ENCODE measurements around the gene KLK5. TPM values are rescaled to one million over a fixed set of nuclear protein-coding genes. Genes with fewer than 3 reads are reported as not detected.
A peak's percentile ranks its signal among the peaks of the same experiment; 100 is the strongest.

The KLK5 gene
- total RNA-seq, 1 experiment from 2014 or later, result 0.19 TPM

DNA sequence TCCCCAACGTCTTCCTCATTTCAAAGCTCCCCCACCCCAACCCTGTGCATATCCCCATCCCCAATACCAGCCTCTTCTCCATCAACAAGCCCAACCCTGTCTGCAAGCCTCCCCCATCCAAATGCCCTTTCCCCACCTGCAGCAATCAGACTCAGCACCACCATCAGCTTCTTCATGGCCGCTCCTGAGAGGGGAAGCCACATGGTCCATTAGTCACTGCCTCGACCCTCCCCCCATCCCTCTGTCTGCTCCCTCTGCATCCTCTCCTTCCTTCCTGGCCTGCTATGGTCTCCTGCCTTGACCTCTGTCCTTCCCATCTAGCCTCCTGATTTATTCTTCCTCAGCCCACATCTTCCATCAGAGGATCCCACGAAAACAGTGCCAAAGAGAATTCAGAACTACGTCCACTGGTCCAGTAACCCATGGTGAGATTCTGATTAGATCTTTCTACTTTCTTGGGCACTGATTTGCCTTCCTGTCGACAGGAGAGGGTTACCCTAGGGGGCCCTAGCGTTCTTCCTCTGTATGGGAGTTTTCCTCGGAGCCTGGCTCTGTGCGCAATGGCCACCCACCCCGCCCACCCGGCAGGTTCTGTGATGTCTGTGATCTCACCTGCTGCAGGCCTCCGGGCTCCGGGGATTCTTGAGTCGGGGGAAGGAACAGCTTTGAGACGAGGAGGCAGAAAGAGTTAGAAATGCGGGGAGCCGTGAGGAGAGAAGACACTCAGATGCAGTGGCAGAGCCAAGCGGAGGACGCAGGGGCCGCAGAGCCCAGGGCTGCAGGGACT, 15.3 kb upstream of the KLK5 start:
- Mint-ChIP-seq H3K4me3 (ENCODE audit: unreplicated experiment) (no peak overlapping the region), H3K9me3 (ENCODE audit: unreplicated experiment) (peaks cover under 1% of the 10 kb centered on the region), H3K4me1 (ENCODE audit: insufficient read depth, unreplicated experiment) (no peaks in the 10 kb centered on the region), H3K27ac (ENCODE audit: low read depth, unreplicated experiment) (peak overlapping the region; percentile 72), H3K27me3 (ENCODE audit: insufficient read depth, unreplicated experiment) (no peaks in the 10 kb centered on the region), H3K36me3 (ENCODE audit: insufficient read depth, unreplicated experiment) (no peaks in the 10 kb centered on the region)
- no peak for DNase-seq (ENCODE audit: unreplicated experiment)
- intact Hi-C loops (cut with micrococcal nuclease), result no loop called here
- no TSS peak for BruUV-seq (replicated peaks)
- CTCF ChIA-PET, result interaction anchor here (0.8 kb wide), 1 partner anchor 46 kb away, joined by 4 read pairs; no protein-coding TSS in a partner anchor
- TF ChIP-seq, protein P1, sequence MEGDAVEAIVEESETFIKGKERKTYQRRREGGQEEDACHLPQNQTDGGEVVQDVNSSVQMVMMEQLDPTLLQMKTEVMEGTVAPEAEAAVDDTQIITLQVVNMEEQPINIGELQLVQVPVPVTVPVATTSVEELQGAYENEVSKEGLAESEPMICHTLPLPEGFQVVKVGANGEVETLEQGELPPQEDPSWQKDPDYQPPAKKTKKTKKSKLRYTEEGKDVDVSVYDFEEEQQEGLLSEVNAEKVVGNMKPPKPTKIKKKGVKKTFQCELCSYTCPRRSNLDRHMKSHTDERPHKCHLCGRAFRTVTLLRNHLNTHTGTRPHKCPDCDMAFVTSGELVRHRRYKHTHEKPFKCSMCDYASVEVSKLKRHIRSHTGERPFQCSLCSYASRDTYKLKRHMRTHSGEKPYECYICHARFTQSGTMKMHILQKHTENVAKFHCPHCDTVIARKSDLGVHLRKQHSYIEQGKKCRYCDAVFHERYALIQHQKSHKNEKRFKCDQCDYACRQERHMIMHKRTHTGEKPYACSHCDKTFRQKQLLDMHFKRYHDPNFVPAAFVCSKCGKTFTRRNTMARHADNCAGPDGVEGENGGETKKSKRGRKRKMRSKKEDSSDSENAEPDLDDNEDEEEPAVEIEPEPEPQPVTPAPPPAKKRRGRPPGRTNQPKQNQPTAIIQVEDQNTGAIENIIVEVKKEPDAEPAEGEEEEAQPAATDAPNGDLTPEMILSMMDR (IDR thresholded peaks at IDR 0.05; ENCODE audit: unreplicated experiment), result no peak
- POLR2A ChIA-PET, result no interaction called here

DNA sequence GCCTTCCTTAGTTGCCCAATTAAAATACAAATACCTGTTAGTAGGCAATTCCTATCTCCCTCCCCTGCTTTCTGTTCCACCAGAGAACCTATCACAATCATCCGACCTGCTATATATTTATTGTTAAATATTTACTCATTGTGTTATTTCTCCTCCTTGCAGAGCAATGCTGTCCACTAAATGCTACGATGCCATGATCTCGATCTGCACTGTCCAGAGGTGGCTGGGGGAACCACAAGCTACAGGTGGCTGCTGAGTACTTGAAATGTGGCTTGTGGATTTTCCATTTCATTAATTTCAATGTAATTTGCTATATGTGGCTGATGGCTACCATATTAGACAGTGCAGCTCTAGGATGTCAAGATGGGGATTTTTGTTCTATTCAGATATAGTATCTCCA, 11.4 kb upstream of the KLK5 start:
- Mint-ChIP-seq H3K27ac (ENCODE audit: low read depth, unreplicated experiment) (no peak overlapping the region), H3K9me3 (ENCODE audit: unreplicated experiment) (peaks cover 27% of the 10 kb centered on the region), H3K4me1 (ENCODE audit: insufficient read depth, unreplicated experiment) (no peaks in the 10 kb centered on the region), H3K27me3 (ENCODE audit: insufficient read depth, unreplicated experiment) (peaks cover 7% of the 10 kb centered on the region), H3K36me3 (ENCODE audit: insufficient read depth, unreplicated experiment) (no peaks in the 10 kb centered on the region), H3K4me3 (ENCODE audit: unreplicated experiment) (no peak overlapping the region)
- intact Hi-C loops (cut with micrococcal nuclease), result no loop called here
- DNase-seq (ENCODE audit: unreplicated experiment), result no peak
- CTCF ChIA-PET, result interaction anchor here (0.7 to 1.0 kb wide), 2 partner anchors 9 to 130 kb away, joined by 3 to 7 read pairs; no protein-coding TSS in a partner anchor
- POLR2A ChIA-PET, result no interaction called here
- no TSS peak for BruUV-seq (replicated peaks)
- TF ChIP-seq, protein P1 (IDR thresholded peaks at IDR 0.05; ENCODE audit: unreplicated experiment), result no peak

DNA sequence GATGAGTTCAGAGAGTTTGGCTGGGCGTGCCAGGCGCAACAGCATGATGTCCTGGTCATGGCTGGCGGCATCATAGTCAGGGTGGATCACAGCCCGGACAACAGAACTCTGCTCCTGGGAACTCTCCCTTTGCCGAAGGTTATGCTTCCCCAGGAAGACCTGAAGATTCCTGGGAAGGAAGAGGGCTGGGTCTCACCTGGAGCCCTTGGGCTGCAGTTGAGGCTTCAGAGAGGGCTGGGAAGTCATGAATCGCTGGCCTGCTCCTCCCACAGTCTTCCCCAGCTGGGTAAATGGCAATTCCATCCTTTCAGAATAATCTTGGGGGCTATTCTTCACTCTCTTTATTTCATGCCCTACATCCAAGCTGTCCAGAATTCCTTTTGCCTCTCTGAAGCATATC, 10.5 kb upstream of the KLK5 start:
- TF ChIP-seq, protein P1 (IDR thresholded peaks at IDR 0.05; ENCODE audit: unreplicated experiment), result no peak
- Mint-ChIP-seq H3K9me3 (ENCODE audit: unreplicated experiment) (peaks cover 29% of the 10 kb centered on the region), H3K27ac (ENCODE audit: low read depth, unreplicated experiment) (no peak overlapping the region), H3K4me3 (ENCODE audit: unreplicated experiment) (no peak overlapping the region), H3K4me1 (ENCODE audit: insufficient read depth, unreplicated experiment) (no peaks in the 10 kb centered on the region), H3K27me3 (ENCODE audit: insufficient read depth, unreplicated experiment) (peaks cover 12% of the 10 kb centered on the region), H3K36me3 (ENCODE audit: insufficient read depth, unreplicated experiment) (no peaks in the 10 kb centered on the region)
- CTCF ChIA-PET, result interaction anchor here (0.7 kb wide), 1 partner anchor 54 kb away, joined by 4 read pairs; no protein-coding TSS in a partner anchor
- DNase-seq (ENCODE audit: unreplicated experiment), result no peak
- intact Hi-C loops (cut with micrococcal nuclease), result no loop called here
- POLR2A ChIA-PET, result interaction anchor here (0.6 kb wide), 1 partner anchor 51 kb away, joined by 3 read pairs; no protein-coding TSS in a partner anchor
- no TSS peak for BruUV-seq (replicated peaks)

DNA sequence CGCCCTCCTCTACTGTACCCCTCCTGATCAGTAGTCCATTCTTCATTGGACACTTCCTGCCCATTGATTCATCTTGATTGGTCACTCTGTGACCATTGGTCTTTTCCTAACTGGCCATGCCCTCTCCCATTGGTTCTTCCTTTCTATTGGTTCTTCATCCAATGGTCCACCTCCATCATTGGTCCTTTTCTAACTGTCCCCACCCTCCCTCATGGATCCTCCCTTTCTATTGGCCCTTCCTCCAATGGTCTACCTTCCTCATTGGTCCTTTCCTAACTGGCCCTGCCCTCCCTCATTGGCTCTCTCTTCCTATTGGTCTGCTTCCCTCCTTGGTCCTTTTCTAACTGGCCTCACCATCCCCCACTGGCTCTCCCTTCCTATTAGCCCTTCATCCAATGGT, 9.4 kb upstream of the KLK5 start:
- no TSS peak for BruUV-seq (replicated peaks)
- no peak for DNase-seq (ENCODE audit: unreplicated experiment)
- ChIA-PET POLR2A (no interaction called here), CTCF (no interaction called here)
- Mint-ChIP-seq H3K27me3 (ENCODE audit: insufficient read depth, unreplicated experiment) (peaks cover 12% of the 10 kb centered on the region), H3K4me3 (ENCODE audit: unreplicated experiment) (no peak overlapping the region), H3K4me1 (ENCODE audit: insufficient read depth, unreplicated experiment) (no peaks in the 10 kb centered on the region), H3K9me3 (ENCODE audit: unreplicated experiment) (peaks cover 29% of the 10 kb centered on the region), H3K36me3 (ENCODE audit: insufficient read depth, unreplicated experiment) (no peaks in the 10 kb centered on the region), H3K27ac (ENCODE audit: low read depth, unreplicated experiment) (no peak overlapping the region)
- TF ChIP-seq, protein P1 (IDR thresholded peaks at IDR 0.05; ENCODE audit: unreplicated experiment), result no peak
- intact Hi-C loops (cut with micrococcal nuclease), result no loop called here
